Mesendoderm (in vitro differentiated cells): ENCODE results near the gene PRIM2.
A peak's percentile ranks its signal among the peaks of the same experiment; 100 is the strongest.
"Not testable (repeated sequence)": the region's sequence is repeated elsewhere in the genome, so short reads cannot be mapped to it uniquely, and the experiment has no call there.

ENCODE experiments used
- DNase-seq: peaks from one replicate; pipeline ENCODE4 v3.0.0; 2013
- H2AK5ac ChIP-seq: 2 replicates; pipeline ENCODE4 v1.6.1; 2013; ENCODE audit warnings: low read length, inconsistent platforms
- H2BK120ac ChIP-seq: 2 replicates; pipeline ENCODE4 v1.6.1; 2013; ENCODE audit warnings: low read depth, mild to moderate bottlenecking, low read length, moderate library complexity, mixed read lengths
- H2BK15ac ChIP-seq: replicated peaks from 2 replicates; pipeline ENCODE4 v1.6.1; 2013; ENCODE audit warnings: low read depth, mild to moderate bottlenecking, moderate library complexity
- H2BK5ac ChIP-seq: 2 replicates; pipeline ENCODE4 v1.6.1; 2013; ENCODE audit warnings: low read length, inconsistent platforms
- H3K18ac ChIP-seq: 2 replicates; pipeline ENCODE4 v1.6.1; 2013; ENCODE audit warnings: mild to moderate bottlenecking, low read length, mixed read lengths
- H3K23ac ChIP-seq: one replicate; pipeline ENCODE4 v1.6.1; 2013; ENCODE audit warnings: low read length
- H3K27ac ChIP-seq: 2 replicates; pipeline ENCODE4 v1.5.1; 2013; ENCODE audit warnings: low read depth, mild to moderate bottlenecking, inconsistent platforms, low read length, moderate library complexity
- H3K27me3 ChIP-seq: 2 replicates; pipeline ENCODE4 v1.6.1; 2013; ENCODE audit warnings: low read length, control low read depth, mild to moderate bottlenecking, inconsistent platforms; ENCODE audit not compliant: insufficient read depth, poor library complexity
- H3K36me3 ChIP-seq: 2 replicates; pipeline ENCODE4 v1.6.1; 2013; ENCODE audit warnings: low read length, inconsistent platforms; ENCODE audit not compliant: control insufficient read depth, insufficient read depth
- H3K4ac ChIP-seq: one replicate; pipeline ENCODE4 v1.6.1; 2013; ENCODE audit warnings: low read depth, mild to moderate bottlenecking, low read length, moderate library complexity
- H3K4me1 ChIP-seq: 2 replicates; pipeline ENCODE4 v1.6.1; 2013; ENCODE audit warnings: low read depth, low read length, inconsistent platforms; ENCODE audit not compliant: control insufficient read depth
- H3K4me2 ChIP-seq: 2 replicates; pipeline ENCODE4 v1.6.1; 2013; ENCODE audit warnings: low read length
- H3K4me3 ChIP-seq: 2 replicates; pipeline ENCODE4 v1.5.1; 2013; ENCODE audit warnings: mild to moderate bottlenecking, low read length
- H3K56ac ChIP-seq: one replicate; pipeline ENCODE4 v1.6.1; 2013; ENCODE audit warnings: low read length
- H3K79me1 ChIP-seq: 2 replicates; pipeline ENCODE4 v1.6.1; 2013; ENCODE audit warnings: low read length, inconsistent platforms
- H3K79me2 ChIP-seq: 2 replicates; pipeline ENCODE4 v1.6.1; 2013; ENCODE audit warnings: mild to moderate bottlenecking, low read length; ENCODE audit not compliant: control insufficient read depth, insufficient read depth
- H3K9ac ChIP-seq: 2 replicates; pipeline ENCODE4 v1.6.1; 2013; ENCODE audit warnings: low read length, inconsistent platforms
- H4K5ac ChIP-seq: one replicate; pipeline ENCODE4 v1.6.1; 2013; ENCODE audit warnings: low read length
- H4K8ac ChIP-seq: one replicate; pipeline ENCODE4 v1.6.1; 2013; ENCODE audit warnings: low read depth, mild to moderate bottlenecking, control low read depth, low read length, moderate library complexity
- WGBS: extraction: QIAGEN DNeasy Blood & Tissue Kit; methylation state at CpG from one replicate; pipeline ENCODE4 v1.1.7; 2013; ENCODE audit warnings: low lambda C conversion rate, missing lambda C conversion rate; ENCODE audit not compliant: insufficient coverage; ENCODE audit errors: extremely low coverage; 5-methylcytosine and 5-hydroxymethylcytosine counted together

Gene PRIM2

GRCh38 chr6:57434944-57435343 lies 117.5 kb downstream of the PRIM2 start:
- no peak for DNase-seq
- no peak overlapping the region for H4K8ac ChIP-seq
- no peak overlapping the region for H3K27ac ChIP-seq
- H2AK5ac ChIP-seq: no peak overlapping the region
- no peak overlapping the region for H3K56ac ChIP-seq
- H3K79me1 ChIP-seq: no peaks in the 10 kb centered on the region
- no peak overlapping the region for H3K4me2 ChIP-seq
- H2BK15ac ChIP-seq: no peak overlapping the region
- H3K79me2 ChIP-seq: no peaks in the 10 kb centered on the region
- H3K4ac ChIP-seq: no peak overlapping the region
- H3K27me3 ChIP-seq: no peaks in the 10 kb centered on the region
- H4K5ac ChIP-seq: no peak overlapping the region
- peak overlapping the region; percentile 22 for H3K18ac ChIP-seq
- H2BK120ac ChIP-seq: no peak overlapping the region
- H2BK5ac ChIP-seq: no peak overlapping the region
- H3K36me3 ChIP-seq: no peaks in the 10 kb centered on the region
- H3K4me1 ChIP-seq: no peaks in the 10 kb centered on the region
- H3K9ac ChIP-seq: no peak overlapping the region
- no peak overlapping the region for H3K23ac ChIP-seq
- no CpG with 5 or more reads among the region's 4 CpGs for WGBS
- H3K4me3 ChIP-seq: no peak overlapping the region

- no peak overlapping the region for H3K4ac ChIP-seq
- no peaks in the 10 kb centered on the region for H3K27me3 ChIP-seq
- H3K79me2 ChIP-seq: no peaks in the 10 kb centered on the region
- no peak for DNase-seq
- H3K56ac ChIP-seq: no peak overlapping the region
- H2BK120ac ChIP-seq: no peak overlapping the region
- H3K79me1 ChIP-seq: no peaks in the 10 kb centered on the region
- H3K18ac ChIP-seq: no peak overlapping the region
- WGBS: no CpG with 5 or more reads among the region's 3 CpGs
- H3K27ac ChIP-seq: no peak overlapping the region
- no peak overlapping the region for H3K4me2 ChIP-seq
- no peak overlapping the region for H4K8ac ChIP-seq
- H2AK5ac ChIP-seq: no peak overlapping the region
- H3K36me3 ChIP-seq: no peaks in the 10 kb centered on the region
- no peak overlapping the region for H3K9ac ChIP-seq
- H2BK5ac ChIP-seq: no peak overlapping the region
- H4K5ac ChIP-seq: no peak overlapping the region
- no peaks in the 10 kb centered on the region for H3K4me1 ChIP-seq
- no peak overlapping the region for H3K4me3 ChIP-seq
- no peak overlapping the region for H2BK15ac ChIP-seq
- no peak overlapping the region for H3K23ac ChIP-seq
Measured at GRCh38 chr6:57435475-57436160, 118.2 kb downstream of the PRIM2 start.

- H3K79me1 ChIP-seq, H3K4me2 ChIP-seq, H3K18ac ChIP-seq, H3K56ac ChIP-seq, H3K23ac ChIP-seq, H3K4ac ChIP-seq, H2BK15ac ChIP-seq, H2BK5ac ChIP-seq, H3K4me1 ChIP-seq, H3K4me3 ChIP-seq, H3K79me2 ChIP-seq, DNase-seq, H3K9ac ChIP-seq, H3K27ac ChIP-seq, H4K5ac ChIP-seq, H2AK5ac ChIP-seq, H3K36me3 ChIP-seq, H3K27me3 ChIP-seq, H4K8ac ChIP-seq, H2BK120ac ChIP-seq: not testable (repeated sequence)
- no CpG with 5 or more reads among the region's 1 CpG for WGBS
Measured at GRCh38 chr6:57440735-57441134, 123.3 kb downstream of the PRIM2 start.

DNA sequence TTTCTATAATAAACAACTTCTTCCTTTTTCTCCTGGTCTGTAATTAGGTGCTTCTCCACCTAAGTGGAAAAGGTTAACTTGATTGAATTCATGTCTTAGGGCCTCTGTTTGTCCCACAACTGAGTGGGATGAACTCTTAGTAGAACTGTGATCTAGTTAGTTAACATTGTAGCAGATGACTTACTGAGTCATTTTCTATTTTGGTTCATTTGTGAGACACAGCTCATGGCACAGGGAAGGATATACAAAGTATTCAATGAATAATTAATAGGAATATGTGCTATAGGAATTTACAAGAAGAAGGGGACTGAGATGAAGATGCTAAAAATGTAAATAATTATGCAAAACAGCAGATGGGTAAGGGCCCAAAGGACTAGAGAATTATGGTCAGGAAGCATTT lies 124.7 kb downstream of the PRIM2 start:
- not testable (repeated sequence) for H3K79me1 ChIP-seq, H3K27me3 ChIP-seq, H3K23ac ChIP-seq, H3K4ac ChIP-seq, H4K5ac ChIP-seq, H3K4me2 ChIP-seq, H3K79me2 ChIP-seq, H4K8ac ChIP-seq, H2BK120ac ChIP-seq, H2BK5ac ChIP-seq, H3K56ac ChIP-seq, H3K4me1 ChIP-seq, H2AK5ac ChIP-seq, H3K36me3 ChIP-seq, H3K9ac ChIP-seq, H3K18ac ChIP-seq, DNase-seq, H2BK15ac ChIP-seq, H3K27ac ChIP-seq, H3K4me3 ChIP-seq

DNA sequence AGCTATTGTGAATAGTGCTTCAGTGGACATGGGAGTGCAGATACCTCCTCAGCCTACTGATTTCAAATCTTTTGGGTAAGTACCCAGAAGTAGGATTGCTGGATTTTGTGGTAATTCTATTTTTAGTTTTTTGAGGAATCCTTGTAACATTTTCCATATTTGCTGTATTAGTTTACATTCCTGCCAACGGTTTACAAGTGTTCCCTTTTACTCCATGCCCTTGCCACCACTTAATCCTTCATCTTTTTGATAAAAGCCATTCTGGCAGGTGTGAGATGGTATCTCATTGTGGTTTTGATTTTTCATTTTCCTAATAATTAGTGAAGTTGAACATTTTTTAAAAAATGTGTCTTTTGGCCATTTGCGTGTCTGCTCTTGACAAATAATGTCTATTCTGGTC lies 125.8 kb downstream of the PRIM2 start:
- not testable (repeated sequence) for H2BK5ac ChIP-seq, H3K79me1 ChIP-seq, H2AK5ac ChIP-seq, H3K4me1 ChIP-seq, H3K79me2 ChIP-seq, H2BK120ac ChIP-seq, H4K5ac ChIP-seq, H3K4me2 ChIP-seq, H3K27me3 ChIP-seq, H3K23ac ChIP-seq, H4K8ac ChIP-seq, H3K18ac ChIP-seq, H3K27ac ChIP-seq, H3K36me3 ChIP-seq, H3K9ac ChIP-seq, H2BK15ac ChIP-seq, DNase-seq, H3K4ac ChIP-seq, H3K56ac ChIP-seq, H3K4me3 ChIP-seq
- no CpG with 5 or more reads among the region's 2 CpGs for WGBS

DNA sequence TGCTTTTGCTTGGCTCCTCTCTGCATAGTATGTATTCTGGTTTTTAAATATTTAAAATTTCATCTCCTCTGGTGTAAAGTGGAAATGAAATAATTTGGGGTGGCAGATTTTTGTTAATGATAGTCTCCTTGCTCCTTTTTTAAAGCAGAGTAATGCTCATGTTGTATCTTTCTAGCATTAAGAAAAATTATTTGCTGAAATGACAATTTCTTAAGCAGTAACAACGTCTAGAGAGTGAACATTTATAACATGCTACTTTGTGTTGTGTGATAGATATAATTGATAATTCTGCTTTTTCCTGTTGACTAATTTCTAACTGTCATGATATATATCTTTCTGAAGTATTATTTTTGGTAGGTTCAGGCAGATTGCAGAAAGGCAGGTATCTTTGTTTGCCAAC lies 127.4 kb downstream of the PRIM2 start:
- H3K56ac ChIP-seq, DNase-seq, H3K23ac ChIP-seq, H2AK5ac ChIP-seq, H3K9ac ChIP-seq, H3K27ac ChIP-seq, H2BK15ac ChIP-seq, H3K27me3 ChIP-seq, H3K4me2 ChIP-seq, H3K18ac ChIP-seq, H2BK120ac ChIP-seq, H2BK5ac ChIP-seq, H3K79me2 ChIP-seq, H3K4me3 ChIP-seq, H3K4me1 ChIP-seq, H3K4ac ChIP-seq, H3K36me3 ChIP-seq, H4K8ac ChIP-seq, H3K79me1 ChIP-seq, H4K5ac ChIP-seq: not testable (repeated sequence)
- WGBS: no CpG with 5 or more reads among the region's 1 CpG
